Measurements from ENCODE around the gene RREB1.

Gene RREB1

GRCh38 chr6:7080311-7080710 is 27.4 kb upstream of the RREB1 start:
- Histone ChIP-seq H3K27me3 (ENCODE audit: low read depth) (no peaks in the 10 kb centered on the region), H3K9me3 (no peaks in the 10 kb centered on the region), H3K36me3 (replicated peaks) (no peaks in the 10 kb centered on the region), H3K4me3 (no peak overlapping the region), H3K4me1 (no peaks in the 10 kb centered on the region; the same call in 1 of the 2 replicates)
- no peak for DNase-seq (ENCODE audit: low spot score in 2 of 2)
- in situ Hi-C loops (cut with MboI; ENCODE audit: low sequenced_read_pairs) = no loop called here

- H3K4me1 ChIP-seq = peaks cover 25% of the 10 kb centered on the region
- peak in 1 of 2 experiments; percentile 51 for DNase-seq (ENCODE audit: low spot score in 2 of 2)
- no peaks in the 10 kb centered on the region for H3K36me3 ChIP-seq (replicated peaks)
- no peaks in the 10 kb centered on the region for H3K9me3 ChIP-seq
- in situ Hi-C loops (cut with MboI; ENCODE audit: low sequenced_read_pairs) = no loop called here
- no peaks in the 10 kb centered on the region for H3K27me3 ChIP-seq (ENCODE audit: low read depth)
- no peak overlapping the region for H3K4me3 ChIP-seq
These were observed 21.9 kb upstream of the RREB1 start for GRCh38 chr6:7085911-7086310.

- Histone ChIP-seq H3K27me3 (ENCODE audit: low read depth) (no peaks in the 10 kb centered on the region), H3K4me3 (no peak overlapping the region; the same call in 1 of the 2 replicates), H3K9me3 (no peaks in the 10 kb centered on the region), H3K4me1 (peaks cover 25% of the 10 kb centered on the region), H3K36me3 (replicated peaks) (no peaks in the 10 kb centered on the region)
- DNase-seq (ENCODE audit: low spot score in 2 of 2) = peak in 1 of 2 experiments; percentile 14
- in situ Hi-C loops (cut with MboI; ENCODE audit: low sequenced_read_pairs) = no loop called here
These were observed 21.3 kb upstream of the RREB1 start for GRCh38 chr6:7086488-7086887.

- Histone ChIP-seq H3K27me3 (ENCODE audit: low read depth) (no peaks in the 10 kb centered on the region), H3K9me3 (no peaks in the 10 kb centered on the region), H3K36me3 (replicated peaks) (no peaks in the 10 kb centered on the region), H3K4me1 (peaks cover 25% of the 10 kb centered on the region), H3K4me3 (no peak overlapping the region; the same call in 1 of the 2 replicates)
- DNase-seq (ENCODE audit: low spot score in 2 of 2) = peak; percentile 65 to 96
- in situ Hi-C loops (cut with MboI; ENCODE audit: low sequenced_read_pairs) = no loop called here
These were observed 20.7 kb upstream of the RREB1 start for GRCh38 chr6:7087066-7087465.

- Histone ChIP-seq H3K4me3 (no peak overlapping the region), H3K9me3 (no peaks in the 10 kb centered on the region), H3K36me3 (replicated peaks) (no peaks in the 10 kb centered on the region), H3K4me1 (peaks cover 25% of the 10 kb centered on the region), H3K27me3 (ENCODE audit: low read depth) (no peaks in the 10 kb centered on the region)
- no peak for DNase-seq (ENCODE audit: low spot score in 2 of 2)
- in situ Hi-C loops (cut with MboI; ENCODE audit: low sequenced_read_pairs) = no loop called here
These were observed 20.2 kb upstream of the RREB1 start for GRCh38 chr6:7087491-7087979.

GRCh38 chr6:7088076-7088742 is 19.6 kb upstream of the RREB1 start:
- Histone ChIP-seq H3K4me3 (no peak overlapping the region), H3K9me3 (no peaks in the 10 kb centered on the region), H3K36me3 (replicated peaks) (no peaks in the 10 kb centered on the region), H3K4me1 (peaks cover 25% of the 10 kb centered on the region), H3K27me3 (ENCODE audit: low read depth) (no peaks in the 10 kb centered on the region)
- DNase-seq (ENCODE audit: low spot score in 2 of 2) = no peak
- in situ Hi-C loops (cut with MboI; ENCODE audit: low sequenced_read_pairs) = no loop called here

- Histone ChIP-seq H3K4me3 (no peak overlapping the region), H3K4me1 (no peaks in the 10 kb centered on the region; the same call in 1 of the 2 replicates), H3K9me3 (no peaks in the 10 kb centered on the region), H3K36me3 (replicated peaks) (no peaks in the 10 kb centered on the region), H3K27me3 (ENCODE audit: low read depth) (no peaks in the 10 kb centered on the region)
- in situ Hi-C loops (cut with MboI; ENCODE audit: low sequenced_read_pairs) = no loop called here
- DNase-seq (ENCODE audit: low spot score in 2 of 2) = no peak
These were observed 8.8 kb upstream of the RREB1 start for GRCh38 chr6:7098993-7099392.

- Histone ChIP-seq H3K27me3 (ENCODE audit: low read depth) (no peaks in the 10 kb centered on the region), H3K4me3 (no peak overlapping the region), H3K4me1 (no peaks in the 10 kb centered on the region), H3K9me3 (no peaks in the 10 kb centered on the region), H3K36me3 (replicated peaks) (no peaks in the 10 kb centered on the region)
- in situ Hi-C loops (cut with MboI; ENCODE audit: low sequenced_read_pairs) = no loop called here
- DNase-seq (ENCODE audit: low spot score in 2 of 2) = no peak
These were observed 7.5 kb upstream of the RREB1 start for GRCh38 chr6:7100072-7100752.

GRCh38 chr6:7100753-7101081 is 7.0 kb upstream of the RREB1 start:
- in situ Hi-C loops (cut with MboI; ENCODE audit: low sequenced_read_pairs) = no loop called here
- Histone ChIP-seq H3K4me1 (no peaks in the 10 kb centered on the region), H3K4me3 (no peak overlapping the region), H3K27me3 (ENCODE audit: low read depth) (no peaks in the 10 kb centered on the region), H3K9me3 (no peaks in the 10 kb centered on the region), H3K36me3 (replicated peaks) (no peaks in the 10 kb centered on the region)
- DNase-seq (ENCODE audit: low spot score in 2 of 2) = no peak

GRCh38 chr6:7101290-7101689 is 6.5 kb upstream of the RREB1 start:
- DNase-seq (ENCODE audit: low spot score in 2 of 2) = no peak
- in situ Hi-C loops (cut with MboI; ENCODE audit: low sequenced_read_pairs) = no loop called here
- no peaks in the 10 kb centered on the region for H3K4me1 ChIP-seq
- no peaks in the 10 kb centered on the region for H3K27me3 ChIP-seq (ENCODE audit: low read depth)
- no peaks in the 10 kb centered on the region for H3K9me3 ChIP-seq
- H3K36me3 ChIP-seq (replicated peaks) = no peaks in the 10 kb centered on the region
- no peak overlapping the region for H3K4me3 ChIP-seq

GRCh38 chr6:7104752-7105151 is 3.0 kb upstream of the RREB1 start:
- DNase-seq (ENCODE audit: low spot score in 2 of 2) = no peak
- in situ Hi-C loops (cut with MboI; ENCODE audit: low sequenced_read_pairs) = no loop called here
- Histone ChIP-seq H3K9me3 (no peaks in the 10 kb centered on the region), H3K4me1 (peaks cover 2% of the 10 kb centered on the region; the same call in 1 of the 2 replicates), H3K36me3 (replicated peaks) (no peaks in the 10 kb centered on the region), H3K4me3 (no peak overlapping the region), H3K27me3 (ENCODE audit: low read depth) (no peaks in the 10 kb centered on the region)

- peaks cover 13% of the 10 kb centered on the region for H3K4me1 ChIP-seq
- H3K36me3 ChIP-seq (replicated peaks) = no peaks in the 10 kb centered on the region
- no peak for DNase-seq (ENCODE audit: low spot score in 2 of 2)
- H3K9me3 ChIP-seq = no peaks in the 10 kb centered on the region
- no peaks in the 10 kb centered on the region for H3K27me3 ChIP-seq (ENCODE audit: low read depth)
- H3K4me3 ChIP-seq = peak overlapping the region; percentile 87
- in situ Hi-C loops (cut with MboI; ENCODE audit: low sequenced_read_pairs) = no loop called here
These were observed 1.5 kb upstream of the RREB1 start for GRCh38 chr6:7106215-7106751.

- DNase-seq (ENCODE audit: low spot score in 2 of 2) = peak in 1 of 2 experiments; percentile 61
- in situ Hi-C loops (cut with MboI; ENCODE audit: low sequenced_read_pairs) = no loop called here
- no peaks in the 10 kb centered on the region for H3K36me3 ChIP-seq (replicated peaks)
- no peaks in the 10 kb centered on the region for H3K27me3 ChIP-seq (ENCODE audit: low read depth)
- H3K9me3 ChIP-seq = no peaks in the 10 kb centered on the region
- H3K4me1 ChIP-seq = peaks cover 17% of the 10 kb centered on the region
- H3K4me3 ChIP-seq = peak overlapping the region; percentile 87
These were observed 796 bp upstream of the RREB1 start for GRCh38 chr6:7106752-7107577.

All from HAP-1 (cell line).